Activated CD4-positive, alpha-beta T cell treated with anti-CD3 and anti-CD28 coated beads for 36 hours (primary cell): ENCODE data around the gene ACER3. TPM values are rescaled to one million over a fixed set of nuclear protein-coding genes. Genes with fewer than 3 reads are reported as not detected.

ENCODE experiments used
- ATAC-seq: fragments of 200-7000 bp; cut with Tn5 transposase; one replicate; pipeline ENCODE4 v1.10.0; 2021; ENCODE audit warnings: mild to moderate bottlenecking, moderate library complexity
- CTCF ChIA-PET: fragments of 350-600 bp; sonication (Branson Sonifier 250); formaldehyde crosslinking; loops from one replicate; lab custom pipeline; 2021; ENCODE audit warnings: antibody characterized with exemption; lab: Charles Lee
- POLR2A ChIA-PET: fragments of 350-600 bp; sonication (Branson Sonifier 250); formaldehyde crosslinking; loops from one replicate; lab custom pipeline; 2021; ENCODE audit warnings: antibody characterized with exemption, inconsistent platforms; lab: Charles Lee
- DNase-seq: peaks from one replicate; pipeline ENCODE4 v3.0.0-alpha.2; 2020
- H3K27ac Mint-ChIP-seq: one replicate; pipeline ENCODE4 v1.8.0; 2021; ENCODE audit warnings: mixed read lengths
- H3K27me3 Mint-ChIP-seq: one replicate; pipeline ENCODE4 v1.8.0; 2021; ENCODE audit warnings: mixed read lengths
- H3K36me3 Mint-ChIP-seq: one replicate; pipeline ENCODE4 v1.8.0; 2021; ENCODE audit warnings: low read depth, mixed read lengths
- H3K4me1 Mint-ChIP-seq: one replicate; pipeline ENCODE4 v1.8.0; 2021; ENCODE audit warnings: mixed read lengths
- H3K4me3 Mint-ChIP-seq: one replicate; pipeline ENCODE4 v1.8.0; 2021; ENCODE audit warnings: mild to moderate bottlenecking, moderate library complexity, mixed read lengths
- H3K9me3 Mint-ChIP-seq: one replicate; pipeline ENCODE4 v1.8.0; 2021; ENCODE audit warnings: low read depth, mixed read lengths
- intact Hi-C, 2 experiments: fragments of 100-400 bp; cut with DNase I in 1 of 2; cut with micrococcal nuclease in 1 of 2; formaldehyde crosslinking; loops; one replicate each; pipeline versions ENCODE4 v1.14.2 to v1.15.1; 2022 to 2024; cut with DNase I, micrococcal nuclease
- total RNA-seq, 2 experiments: library from RNA; stranded (reverse); gene quantifications; one replicate each; pipeline ENCODE4 v1.2.3, GENCODE V29; 2021

ACER3 gene
- total RNA-seq, 2 experiments from 2014 or later: 8.9 to 10.3 TPM

DNA sequence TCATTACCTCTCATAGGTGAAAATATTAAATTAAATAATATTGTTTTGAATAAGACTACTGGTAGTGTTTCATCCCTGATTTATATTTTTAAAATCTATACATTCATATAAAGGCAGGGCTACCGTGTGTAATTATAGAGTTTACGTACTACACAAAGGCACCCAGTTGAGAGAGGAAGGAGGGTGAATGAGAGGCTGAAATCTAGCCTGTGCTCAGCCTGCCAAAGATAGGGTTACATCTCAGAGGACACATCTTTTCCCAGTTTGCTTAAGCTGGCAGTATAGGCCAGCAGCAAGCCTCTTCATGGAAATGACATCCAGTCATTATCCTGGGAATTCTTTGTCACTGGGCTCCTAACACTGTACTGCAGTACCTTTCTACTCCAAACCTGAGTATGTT lies 166.0 kb downstream of the ACER3 start:
- H3K4me3 Mint-ChIP-seq: no peak overlapping the region
- no peak for ATAC-seq
- H3K9me3 Mint-ChIP-seq: no peaks in the 10 kb centered on the region
- POLR2A ChIA-PET: no interaction called here
- H3K36me3 Mint-ChIP-seq: no peaks in the 10 kb centered on the region
- no peaks in the 10 kb centered on the region for H3K4me1 Mint-ChIP-seq
- H3K27ac Mint-ChIP-seq: no peak overlapping the region
- DNase-seq: no peak
- CTCF ChIA-PET: interaction anchor here (1.0 to 2.4 kb wide), 2 partner anchors 13 to 19 kb away, joined by 4 to 5 read pairs; no protein-coding TSS in a partner anchor
- peaks cover 14% of the 10 kb centered on the region for H3K27me3 Mint-ChIP-seq
- intact Hi-C loops: no loop called here

DNA sequence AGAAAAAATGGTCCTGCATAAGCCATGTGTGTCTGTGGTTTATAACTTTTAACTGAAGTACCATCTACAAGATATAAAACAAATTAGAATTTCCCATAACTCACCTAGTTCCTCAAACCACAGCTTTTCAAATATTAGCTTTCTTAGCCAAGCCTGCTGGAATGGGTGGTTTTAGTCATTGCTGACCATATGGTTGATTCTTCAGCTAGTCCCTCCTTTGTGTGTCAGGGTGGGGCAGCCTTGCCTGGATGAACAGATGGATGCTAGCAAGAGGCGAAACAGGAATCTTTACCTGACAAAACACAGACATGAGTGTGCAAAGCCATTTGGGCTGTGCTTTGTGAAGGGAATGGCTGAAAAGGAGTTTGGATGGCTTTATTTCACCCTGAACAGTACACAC lies 166.6 kb downstream of the ACER3 start:
- intact Hi-C loops: no loop called here
- POLR2A ChIA-PET: no interaction called here
- H3K36me3 Mint-ChIP-seq: no peaks in the 10 kb centered on the region
- no peak for DNase-seq
- no peak for ATAC-seq
- H3K4me1 Mint-ChIP-seq: no peaks in the 10 kb centered on the region
- no peak overlapping the region for H3K27ac Mint-ChIP-seq
- H3K9me3 Mint-ChIP-seq: no peaks in the 10 kb centered on the region
- no peak overlapping the region for H3K4me3 Mint-ChIP-seq
- CTCF ChIA-PET: interaction anchor here (0.6 to 1.0 kb wide), 2 partner anchors 18 to 761 kb away, joined by 3 to 4 read pairs; no protein-coding TSS in a partner anchor
- peaks cover 14% of the 10 kb centered on the region for H3K27me3 Mint-ChIP-seq

DNA sequence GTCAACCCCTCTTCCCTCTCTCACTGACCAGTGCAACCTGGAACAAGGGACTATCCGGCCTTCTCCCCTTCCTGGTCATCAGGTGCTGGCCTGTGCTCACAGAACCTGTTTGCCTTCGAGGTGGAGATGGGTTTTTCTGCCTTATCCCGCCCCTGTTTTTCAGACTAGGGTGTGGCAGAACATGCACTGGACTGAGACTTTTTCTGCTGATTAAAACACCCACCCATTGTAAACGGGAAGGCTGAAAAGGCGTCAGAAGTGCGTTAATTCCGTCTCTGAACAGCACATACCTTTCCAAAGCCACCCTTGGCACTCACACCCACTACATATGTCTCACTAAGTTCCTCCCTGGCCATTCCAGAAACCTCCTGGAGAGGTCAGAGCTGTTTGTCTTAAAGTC lies 169.1 kb downstream of the ACER3 start:
- Mint-ChIP-seq H3K27me3 (peaks cover 14% of the 10 kb centered on the region), H3K4me1 (no peaks in the 10 kb centered on the region), H3K4me3 (no peak overlapping the region), H3K27ac (no peak overlapping the region), H3K9me3 (no peaks in the 10 kb centered on the region), H3K36me3 (no peaks in the 10 kb centered on the region)
- POLR2A ChIA-PET: no interaction called here
- no peak for ATAC-seq
- intact Hi-C loops: no loop called here
- no peak for DNase-seq
- CTCF ChIA-PET: interaction anchor here (1.0 kb wide), 1 partner anchor 26 kb away, joined by 3 read pairs; no protein-coding TSS in a partner anchor

DNA sequence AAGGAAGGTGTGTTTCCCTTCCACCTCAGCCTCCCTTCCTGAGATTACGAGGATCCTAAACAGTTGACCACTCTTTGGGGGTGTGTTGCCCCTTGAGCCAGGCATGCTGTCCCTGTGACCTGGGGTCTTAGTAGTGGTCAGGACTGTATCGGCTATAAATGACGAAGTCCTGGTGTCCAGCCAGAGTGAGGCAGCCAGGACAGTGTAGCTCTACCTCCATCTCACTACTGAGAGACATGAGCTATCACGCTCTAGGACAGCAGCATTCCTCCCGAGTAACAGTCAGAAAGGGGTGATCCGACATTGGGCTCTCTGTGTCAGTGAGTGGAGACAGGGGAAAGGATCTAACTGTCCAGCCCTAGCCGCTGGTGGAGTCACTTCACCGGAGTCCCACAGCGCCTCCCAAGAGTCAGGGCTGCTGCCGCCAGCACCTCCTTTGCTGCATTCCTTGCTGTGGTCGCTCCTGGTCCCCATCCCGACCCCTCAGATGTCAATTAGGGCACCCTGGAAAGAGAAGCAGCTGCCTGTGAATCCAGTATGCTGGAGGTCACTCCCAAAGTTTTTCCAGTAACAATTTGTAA lies 170.2 kb downstream of the ACER3 start:
- no peaks in the 10 kb centered on the region for H3K9me3 Mint-ChIP-seq
- ChIA-PET POLR2A (no interaction called here), CTCF (interaction anchor here (0.5 to 1.0 kb wide), 4 partner anchors 28 to 164 kb away, joined by 3 to 4 read pairs (median 3); no protein-coding TSS in a partner anchor)

DNA sequence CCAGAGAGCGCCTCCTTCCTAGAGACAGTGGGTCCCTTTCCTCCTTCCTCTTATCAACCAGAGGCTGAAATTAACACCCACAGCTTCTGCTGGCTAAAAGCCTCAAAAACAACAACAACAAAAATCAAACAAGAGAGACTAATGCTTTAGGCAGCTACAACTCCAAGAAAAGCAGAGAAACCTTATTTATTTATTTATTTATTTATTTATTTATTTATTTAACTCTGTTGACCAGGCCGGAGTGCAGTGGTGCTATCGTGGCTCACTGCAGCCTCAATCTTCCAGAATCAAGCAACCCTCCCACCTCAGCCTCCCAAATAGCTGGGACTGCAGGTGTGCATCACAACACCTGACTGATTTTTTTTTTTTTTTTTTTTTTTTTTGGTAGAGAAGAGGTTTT lies 170.9 kb downstream of the ACER3 start:
- CTCF ChIA-PET: interaction anchor here (0.5 to 0.6 kb wide), 2 partner anchors 9 to 60 kb away, joined by 3 to 4 read pairs; no protein-coding TSS in a partner anchor
- POLR2A ChIA-PET: no interaction called here

More for the DNA sequence above, 170.2 kb downstream of the ACER3 start:
- Mint-ChIP-seq H3K27me3 (peaks cover 14% of the 10 kb centered on the region), H3K27ac (no peak overlapping the region), H3K36me3 (no peaks in the 10 kb centered on the region), H3K4me1 (no peaks in the 10 kb centered on the region), H3K4me3 (no peak overlapping the region)
- intact Hi-C loops: no loop called here
- no peak for ATAC-seq
- DNase-seq: no peak

DNA sequence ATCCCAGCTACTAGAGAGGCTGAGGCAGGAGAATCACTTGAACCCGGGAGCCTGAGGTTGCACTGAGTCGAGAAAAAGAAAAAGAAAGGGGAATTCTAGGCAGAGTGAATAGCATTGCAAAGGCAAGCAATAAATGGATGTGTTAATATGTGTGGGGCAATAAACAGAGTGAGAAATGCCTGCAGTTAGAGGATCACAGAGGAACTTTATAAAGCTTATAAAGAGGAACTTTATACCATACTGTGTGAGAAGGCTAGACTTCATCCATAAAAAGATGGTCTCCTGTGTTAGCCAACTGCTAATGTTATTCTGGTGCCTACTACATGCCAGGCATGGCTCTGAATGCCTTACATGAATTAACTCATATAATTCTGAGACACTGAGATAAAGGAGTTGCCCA lies 174.3 kb downstream of the ACER3 start:
- intact Hi-C loops: no loop called here
- ChIA-PET CTCF (interaction anchor here (0.6 to 1.3 kb wide), 2 partner anchors 13 to 450 kb away, joined by 3 read pairs; no protein-coding TSS in a partner anchor), POLR2A (no interaction called here)
- Mint-ChIP-seq H3K27me3 (peaks cover 25% of the 10 kb centered on the region), H3K9me3 (no peaks in the 10 kb centered on the region), H3K27ac (no peak overlapping the region), H3K36me3 (no peaks in the 10 kb centered on the region), H3K4me3 (no peak overlapping the region), H3K4me1 (peaks cover 4% of the 10 kb centered on the region)
- no peak for ATAC-seq
- DNase-seq: no peak

More for the DNA sequence above, 170.9 kb downstream of the ACER3 start:
- intact Hi-C loops: no loop called here
- H3K4me1 Mint-ChIP-seq: no peaks in the 10 kb centered on the region
- no peak for DNase-seq
- no peak overlapping the region for H3K27ac Mint-ChIP-seq
- H3K36me3 Mint-ChIP-seq: no peaks in the 10 kb centered on the region
- no peaks in the 10 kb centered on the region for H3K9me3 Mint-ChIP-seq
- ATAC-seq: no peak
- no peak overlapping the region for H3K4me3 Mint-ChIP-seq
- H3K27me3 Mint-ChIP-seq: peaks cover 16% of the 10 kb centered on the region

DNA sequence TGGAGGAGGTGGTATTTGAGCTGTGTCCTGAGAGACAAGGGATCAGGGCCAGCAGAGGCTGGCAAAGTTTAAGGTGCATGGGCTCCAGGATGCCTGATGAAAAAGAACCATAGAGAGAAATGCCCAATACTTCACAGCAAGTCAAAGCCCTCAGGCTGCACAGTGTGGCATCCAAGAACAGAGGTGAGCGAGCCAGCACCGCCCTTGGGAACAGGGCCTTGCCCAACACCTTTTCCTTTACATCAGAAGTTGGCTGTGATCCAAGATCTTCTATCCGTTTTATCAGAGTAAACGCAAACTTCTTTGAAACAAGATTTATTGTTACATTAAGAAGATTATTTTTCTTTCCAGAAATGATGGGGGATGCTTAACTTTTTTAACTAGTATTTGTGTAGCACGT lies 174.9 kb downstream of the ACER3 start:
- no peaks in the 10 kb centered on the region for H3K36me3 Mint-ChIP-seq
- CTCF ChIA-PET: interaction anchor here (2.2 kb wide), 1 partner anchor 116 kb away, joined by 7 read pairs; no protein-coding TSS in a partner anchor
- intact Hi-C loops: no loop called here

DNA sequence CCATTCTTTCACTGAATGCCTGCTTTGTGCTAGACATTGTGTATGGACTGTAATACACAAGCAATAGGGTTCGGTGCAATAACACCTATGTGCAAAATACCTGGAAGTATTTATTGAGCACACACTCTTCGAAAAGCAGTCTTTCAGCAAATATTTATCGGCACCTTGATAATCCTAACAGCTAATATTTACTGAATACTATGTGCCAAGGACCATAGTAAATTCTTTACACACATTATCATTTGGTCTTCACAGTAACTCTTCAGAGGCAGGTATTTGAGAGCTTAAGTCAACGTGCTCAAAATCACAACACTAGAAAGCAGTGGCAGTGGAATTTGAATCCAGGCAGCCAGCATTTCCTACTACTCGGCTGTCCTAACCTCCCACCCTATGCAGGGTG lies 175.7 kb downstream of the ACER3 start:
- CTCF ChIA-PET: interaction anchor here (1.0 to 2.2 kb wide), 2 partner anchors 8 to 116 kb away, joined by 3 to 7 read pairs; no protein-coding TSS in a partner anchor
- Mint-ChIP-seq H3K27me3 (peaks cover 26% of the 10 kb centered on the region), H3K4me1 (peaks cover 4% of the 10 kb centered on the region), H3K4me3 (no peak overlapping the region), H3K9me3 (no peaks in the 10 kb centered on the region), H3K36me3 (no peaks in the 10 kb centered on the region), H3K27ac (no peak overlapping the region)
- intact Hi-C loops: no loop called here
- no peak for ATAC-seq
- DNase-seq: no peak
- POLR2A ChIA-PET: interaction anchor here (0.6 kb wide), 1 partner anchor 54 kb away, joined by 3 read pairs; no protein-coding TSS in a partner anchor

More for the DNA sequence above, 174.9 kb downstream of the ACER3 start:
- DNase-seq (no peak), ATAC-seq (no peak)
- peaks cover 25% of the 10 kb centered on the region for H3K27me3 Mint-ChIP-seq
- POLR2A ChIA-PET: no interaction called here
- H3K9me3 Mint-ChIP-seq: no peaks in the 10 kb centered on the region
- H3K4me1 Mint-ChIP-seq: peaks cover 4% of the 10 kb centered on the region
- H3K27ac Mint-ChIP-seq: no peak overlapping the region
- H3K4me3 Mint-ChIP-seq: no peak overlapping the region

DNA sequence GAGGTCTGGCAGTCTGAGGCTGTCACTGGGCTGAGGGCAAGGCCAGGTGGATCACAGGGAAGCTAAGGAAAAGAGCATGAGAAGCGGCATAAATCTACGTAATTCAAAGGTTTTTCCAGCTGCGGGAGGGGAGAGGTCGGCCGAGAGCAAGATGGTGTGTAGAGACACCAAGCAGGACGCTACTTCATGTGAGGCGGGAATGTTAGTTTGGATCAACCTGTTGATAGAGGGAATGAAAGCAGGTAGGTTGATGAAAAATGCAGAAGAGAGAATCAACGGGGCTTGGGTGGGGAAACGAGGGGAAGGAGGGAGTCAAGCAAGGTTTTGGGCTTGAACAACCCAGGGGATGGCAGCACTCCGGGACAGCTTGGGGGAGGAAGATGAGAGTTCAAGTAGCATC lies 176.3 kb downstream of the ACER3 start:
- ChIA-PET CTCF (interaction anchor here (0.6 to 2.2 kb wide), 4 partner anchors 8 to 117 kb away, joined by 3 to 7 read pairs (median 4); no protein-coding TSS in a partner anchor), POLR2A (no interaction called here)
- Mint-ChIP-seq H3K9me3 (no peaks in the 10 kb centered on the region), H3K4me3 (no peak overlapping the region), H3K27ac (no peak overlapping the region), H3K4me1 (peaks cover 4% of the 10 kb centered on the region), H3K36me3 (no peaks in the 10 kb centered on the region), H3K27me3 (peaks cover 28% of the 10 kb centered on the region)
- DNase-seq: no peak
- intact Hi-C loops: no loop called here
- ATAC-seq: no peak

DNA sequence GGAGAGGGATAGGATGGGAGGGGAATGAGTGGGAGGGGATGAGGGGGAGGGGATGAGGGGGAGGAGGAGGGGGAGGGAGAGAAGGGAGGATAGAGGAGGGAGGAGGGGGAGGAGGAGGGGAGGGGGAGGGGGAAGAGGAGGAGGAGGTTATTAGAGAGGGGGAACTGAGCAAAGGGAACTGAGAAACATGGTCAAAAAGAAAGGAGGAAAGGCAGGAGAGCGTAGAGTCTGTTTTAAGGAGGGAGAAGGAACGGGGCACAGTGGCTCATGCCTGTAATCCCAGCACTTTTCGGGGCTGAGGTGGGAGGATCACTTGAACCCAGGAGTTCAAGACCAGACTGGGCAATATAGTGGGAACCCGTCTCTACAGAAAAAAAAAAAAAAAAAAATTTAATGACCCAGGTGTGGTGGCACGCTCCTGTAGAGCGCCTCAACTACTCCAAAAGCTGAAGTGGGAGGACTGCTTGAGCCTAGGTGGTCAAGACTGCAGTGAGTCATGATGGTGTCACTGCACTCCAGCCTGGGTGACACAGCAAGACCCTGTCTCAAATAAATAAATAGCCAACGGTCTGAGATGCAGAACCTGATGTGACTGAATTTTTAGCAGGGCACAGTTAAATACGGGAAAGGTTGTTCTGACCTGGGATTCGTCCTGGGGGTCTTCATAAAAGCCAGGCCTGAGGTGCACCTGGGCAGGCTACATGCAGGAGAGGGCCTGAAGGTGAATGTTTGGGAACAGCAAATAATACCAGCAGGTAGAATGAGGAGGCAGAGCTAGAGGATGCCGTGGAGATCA lies 177.5 kb downstream of the ACER3 start:
- CTCF ChIA-PET: interaction anchor here (0.7 to 1.5 kb wide), 2 partner anchors 9 to 133 kb away, joined by 4 read pairs; no protein-coding TSS in a partner anchor
- DNase-seq: no peak
- intact Hi-C loops: no loop called here
- Mint-ChIP-seq H3K4me3 (no peak overlapping the region), H3K9me3 (no peaks in the 10 kb centered on the region), H3K27me3 (peaks cover 28% of the 10 kb centered on the region), H3K36me3 (no peaks in the 10 kb centered on the region), H3K27ac (no peak overlapping the region), H3K4me1 (peaks cover 4% of the 10 kb centered on the region)
- ATAC-seq: no peak
- POLR2A ChIA-PET: no interaction called here

DNA sequence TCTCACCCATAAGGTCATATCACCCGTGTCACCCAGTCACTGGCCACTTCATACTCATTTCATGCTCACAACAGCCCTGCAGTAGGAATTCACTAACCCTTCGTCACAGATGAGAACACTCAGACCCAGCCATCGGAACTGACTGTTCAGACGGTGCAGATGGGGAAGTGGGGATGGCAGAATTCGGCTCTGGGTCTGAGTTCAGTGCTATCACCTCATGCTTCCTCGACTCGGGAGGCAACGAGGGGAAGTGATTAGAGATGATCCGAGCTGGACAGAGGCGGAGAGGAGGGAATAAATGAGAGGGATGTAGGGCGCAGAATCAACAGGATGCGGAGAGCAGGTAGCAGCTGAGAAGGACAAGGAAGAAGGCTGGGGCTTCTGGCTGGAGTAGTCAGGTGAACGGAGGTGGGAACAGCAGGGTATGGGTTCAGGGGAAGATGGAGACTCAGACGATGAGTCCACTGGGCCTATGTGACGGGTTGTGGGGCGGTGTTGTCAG lies 178.2 kb downstream of the ACER3 start:
- Mint-ChIP-seq H3K4me1 (peaks cover 4% of the 10 kb centered on the region), H3K27ac (no peak overlapping the region), H3K36me3 (no peaks in the 10 kb centered on the region), H3K9me3 (no peaks in the 10 kb centered on the region), H3K27me3 (peaks cover 28% of the 10 kb centered on the region), H3K4me3 (no peak overlapping the region)
- CTCF ChIA-PET: interaction anchor here (0.7 to 2.7 kb wide), 5 partner anchors 15 to 134 kb away, joined by 3 to 11 read pairs (median 4); no protein-coding TSS in a partner anchor
- POLR2A ChIA-PET: interaction anchor here (0.6 kb wide), 1 partner anchor 9 kb away, joined by 3 read pairs; no protein-coding TSS in a partner anchor
- intact Hi-C loops: no loop called here
- DNase-seq (no peak), ATAC-seq (peak; percentile 43)
